G401 (cell line): ENCODE results near the gene KLK4. TPM values are rescaled to one million over a fixed set of nuclear protein-coding genes. Genes with fewer than 3 reads are reported as not detected.

Experiments
- DNase-seq: peaks from one replicate; pipeline ENCODE4 v3.0.0-alpha.2; 2015; ENCODE audit warnings: low spot score
- in situ Hi-C: cut with HindIII; loops from 2 replicates; pipeline ENCODE4 v1.10.0; 2016; ENCODE audit warnings: low sequenced_read_pairs, mixed read lengths
- total RNA-seq: library from RNA; depleted of rRNA; stranded (reverse); fragments of >200 nt; shearing (Covaris generic); gene quantifications from 2 replicates; pipeline ENCODE4 v1.2.3, GENCODE V29; 2014

KLK4 gene
- total RNA-seq, 1 experiment from 2014 or later, result not detected

DNA sequence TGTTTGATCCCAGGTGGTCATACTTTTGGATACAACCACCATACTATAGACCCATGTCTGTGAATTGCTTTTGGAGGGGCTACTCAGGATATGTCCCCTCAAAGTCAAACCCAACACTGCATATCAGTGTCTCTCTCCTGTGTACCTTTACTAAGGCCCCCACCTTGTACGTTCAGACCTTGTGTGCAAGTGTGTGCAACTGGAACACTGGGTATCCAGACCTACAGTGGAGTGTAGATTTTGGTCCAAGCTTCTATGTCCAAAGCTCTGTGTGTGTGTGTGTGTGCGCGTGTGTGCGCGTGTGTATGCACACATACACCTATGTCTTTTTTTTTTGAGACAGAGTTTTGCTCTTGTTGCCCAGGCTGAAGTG lies 20.0 kb downstream of the KLK4 start:
- in situ Hi-C loops, result no loop called here
- DNase-seq, result no peak

DNA sequence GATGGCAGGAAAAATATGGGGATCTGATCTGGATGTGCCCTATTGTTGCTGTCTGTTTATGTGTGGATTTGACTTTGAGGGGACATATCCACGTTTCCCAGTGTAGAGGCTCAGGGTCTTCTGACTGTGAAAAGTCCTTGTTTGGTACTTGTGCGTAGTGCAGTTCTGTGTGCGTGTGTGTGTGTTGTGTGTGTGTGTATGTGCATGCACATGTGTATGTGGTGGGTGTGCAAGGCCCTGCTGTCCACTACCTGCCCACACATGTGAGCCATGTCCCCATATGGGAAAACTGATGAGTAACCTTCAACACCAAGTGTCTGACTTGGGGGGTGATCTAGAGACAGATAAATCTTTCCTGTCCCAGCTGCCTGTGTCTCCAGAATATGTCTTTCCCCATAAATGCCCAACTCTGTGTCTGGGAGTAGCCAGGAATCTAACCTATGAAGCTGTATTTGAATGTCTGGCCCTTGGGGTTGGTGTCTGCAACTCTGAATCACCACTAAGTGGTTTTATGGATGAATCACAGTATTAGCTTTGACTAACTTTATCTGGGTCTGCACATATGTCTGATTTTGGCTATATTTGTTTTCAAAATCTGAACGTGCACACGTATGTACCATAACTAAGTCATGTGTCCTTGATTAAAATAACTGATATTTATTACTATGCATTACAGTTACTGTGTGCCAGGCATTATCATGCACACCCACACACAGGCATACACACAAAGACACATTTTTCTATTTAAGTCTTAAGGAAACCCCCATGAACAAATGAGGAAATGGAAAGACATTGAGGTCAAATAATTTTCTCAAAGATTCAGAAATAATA lies 20.6 kb downstream of the KLK4 start:
- no peak for DNase-seq
- in situ Hi-C loops, result no loop called here

DNA sequence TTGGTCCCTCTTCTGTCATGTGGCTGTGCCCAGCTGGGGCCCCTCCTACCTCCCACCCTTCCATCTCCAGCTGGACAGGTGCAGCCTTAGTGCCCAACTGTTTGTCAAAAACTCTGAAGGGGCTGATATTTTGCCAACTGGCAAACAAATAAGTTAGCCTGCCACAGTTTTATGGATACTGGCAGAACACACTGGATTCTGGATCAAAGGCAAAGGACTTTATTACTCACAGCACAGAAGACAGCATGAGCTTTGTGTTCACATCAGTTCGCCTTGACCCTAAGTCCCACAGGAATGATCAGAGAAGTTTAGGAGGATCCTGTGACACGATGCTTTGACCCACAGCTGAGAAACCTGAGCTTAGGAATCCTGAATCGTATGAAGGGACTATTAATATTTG lies 21.6 kb downstream of the KLK4 start:
- in situ Hi-C loops, result no loop called here

DNA sequence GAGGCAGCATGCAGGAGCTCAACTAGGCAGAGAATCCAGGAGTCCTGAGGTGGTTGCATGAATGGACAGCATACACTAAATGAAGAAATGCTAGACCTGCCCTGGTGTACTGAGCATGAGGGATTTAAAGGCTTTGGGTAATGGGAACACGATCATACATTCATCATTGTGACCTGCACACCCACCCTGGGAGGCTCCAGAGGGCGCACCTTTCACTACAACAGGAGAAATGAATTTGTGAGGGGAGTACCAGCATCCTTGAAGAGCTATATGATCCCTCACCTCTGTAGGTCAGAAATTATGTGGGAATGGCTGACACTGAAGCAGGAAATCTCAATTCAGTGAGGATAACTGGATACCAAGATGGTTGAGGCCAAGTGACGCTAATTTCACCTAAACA lies 29.0 kb downstream of the KLK4 start:
- in situ Hi-C loops, result no loop called here
- DNase-seq, result no peak

More for the DNA sequence above, 21.6 kb downstream of the KLK4 start:
- no peak for DNase-seq

DNA sequence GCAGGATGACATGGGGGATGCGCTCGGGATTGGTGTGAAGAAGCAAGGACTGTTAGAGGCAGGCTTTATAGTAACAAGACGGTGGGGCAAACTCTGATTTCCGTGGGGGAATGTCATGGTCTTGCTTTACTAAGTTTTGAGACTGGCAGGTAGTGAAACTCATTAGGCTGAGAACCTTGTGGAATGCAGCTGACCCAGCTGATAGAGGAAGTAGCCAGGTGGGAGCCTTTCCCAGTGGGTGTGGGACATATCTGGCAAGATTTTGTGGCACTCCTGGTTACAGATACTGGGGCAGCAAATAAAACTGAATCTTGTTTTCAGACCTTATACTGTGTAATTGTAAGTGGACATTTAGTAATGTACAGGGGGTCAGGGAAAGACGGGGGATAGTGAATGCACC lies 31.0 kb downstream of the KLK4 start:
- in situ Hi-C loops, result no loop called here
- no peak for DNase-seq

DNA sequence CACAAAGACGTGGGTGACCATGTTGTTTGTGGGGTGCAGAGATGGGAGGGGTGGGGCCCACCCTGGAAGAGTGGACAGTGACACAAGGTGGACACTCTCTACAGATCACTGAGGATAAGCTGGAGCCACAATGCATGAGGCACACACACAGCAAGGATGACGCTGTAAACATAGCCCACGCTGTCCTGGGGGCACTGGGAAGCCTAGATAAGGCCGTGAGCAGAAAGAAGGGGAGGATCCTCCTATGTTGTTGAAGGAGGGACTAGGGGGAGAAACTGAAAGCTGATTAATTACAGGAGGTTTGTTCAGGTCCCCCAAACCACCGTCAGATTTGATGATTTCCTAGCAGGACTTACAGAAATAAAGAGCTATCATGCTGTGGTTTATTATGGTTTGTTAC lies 32.3 kb downstream of the KLK4 start:
- DNase-seq, result no peak
- in situ Hi-C loops, result no loop called here

DNA sequence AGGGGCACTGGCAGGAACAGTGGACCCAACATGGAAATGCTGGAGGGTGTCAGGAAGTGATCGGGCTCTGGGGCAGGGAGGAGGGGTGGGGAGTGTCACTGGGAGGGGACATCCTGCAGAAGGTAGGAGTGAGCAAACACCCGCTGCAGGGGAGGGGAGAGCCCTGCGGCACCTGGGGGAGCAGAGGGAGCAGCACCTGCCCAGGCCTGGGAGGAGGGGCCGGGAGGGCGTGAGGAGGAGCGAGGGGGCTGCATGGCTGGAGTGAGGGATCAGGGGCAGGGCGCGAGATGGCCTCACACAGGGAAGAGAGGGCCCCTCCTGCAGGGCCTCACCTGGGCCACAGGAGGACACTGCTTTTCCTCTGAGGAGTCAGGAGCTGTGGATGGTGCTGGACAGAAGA lies 33.9 kb downstream of the KLK4 start:
- DNase-seq, result no peak
- in situ Hi-C loops, result no loop called here

DNA sequence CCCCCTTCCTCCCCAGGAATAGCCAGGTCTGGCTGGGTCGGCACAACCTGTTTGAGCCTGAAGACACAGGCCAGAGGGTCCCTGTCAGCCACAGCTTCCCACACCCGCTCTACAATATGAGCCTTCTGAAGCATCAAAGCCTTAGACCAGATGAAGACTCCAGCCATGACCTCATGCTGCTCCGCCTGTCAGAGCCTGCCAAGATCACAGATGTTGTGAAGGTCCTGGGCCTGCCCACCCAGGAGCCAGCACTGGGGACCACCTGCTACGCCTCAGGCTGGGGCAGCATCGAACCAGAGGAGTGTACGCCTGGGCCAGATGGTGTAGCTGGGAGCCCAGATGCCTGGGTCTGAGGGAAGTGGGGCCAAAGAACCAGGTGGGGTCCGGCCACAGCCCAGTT lies 34.7 kb downstream of the KLK4 start:
- in situ Hi-C loops, result no loop called here
- DNase-seq, result no peak

DNA sequence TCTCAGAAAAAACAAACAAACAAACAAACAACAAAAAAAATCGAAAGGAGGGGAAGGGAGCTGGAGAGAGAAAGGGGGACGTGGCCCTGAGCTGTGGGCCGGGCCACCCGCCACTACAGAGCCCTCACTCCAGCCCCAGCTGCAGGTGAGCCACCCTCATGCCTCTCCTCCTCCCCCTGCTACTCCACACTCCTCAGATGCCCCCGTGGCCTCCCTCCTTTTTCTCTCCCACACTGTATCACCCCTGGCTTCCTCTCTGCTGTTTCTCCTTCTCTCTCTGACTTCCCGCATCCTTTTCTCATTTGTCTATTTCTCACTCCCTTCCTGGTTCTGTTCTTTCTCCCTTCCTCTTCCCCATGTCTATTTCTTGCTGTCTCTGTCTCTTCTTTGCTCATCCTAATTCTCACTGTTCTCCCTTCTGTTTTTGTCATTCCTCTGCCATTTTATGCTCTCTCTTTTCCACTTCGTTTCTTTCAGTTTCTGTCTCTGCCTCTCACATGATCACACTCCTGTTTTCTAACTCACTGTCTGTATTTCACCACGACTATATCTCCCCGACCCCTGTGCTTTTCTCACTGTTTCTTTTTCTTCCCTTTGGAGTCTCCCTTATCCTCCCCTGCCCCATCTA lies 35.3 kb downstream of the KLK4 start:
- DNase-seq, result no peak
- in situ Hi-C loops, result no loop called here

DNA sequence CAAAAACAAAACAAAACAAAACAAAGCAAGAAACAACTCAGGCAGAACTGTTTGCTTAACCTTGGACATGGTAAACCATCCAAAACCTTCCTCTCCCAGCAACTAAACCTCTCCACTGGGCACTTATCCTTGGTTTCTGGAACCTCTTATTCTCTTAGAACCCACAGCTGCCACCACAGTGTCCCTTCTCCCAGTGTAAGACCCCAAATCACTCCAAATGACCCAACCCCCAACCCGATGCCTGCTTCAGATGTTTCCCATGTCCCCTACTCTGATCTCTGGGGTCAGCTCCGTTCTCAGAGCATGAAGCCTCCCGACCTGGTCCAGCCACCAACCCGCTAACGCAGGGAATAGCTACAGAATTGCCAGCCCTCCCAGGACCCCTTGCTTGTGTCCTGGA lies 37.0 kb downstream of the KLK4 start:
- DNase-seq, result no peak
- in situ Hi-C loops, result no loop called here

DNA sequence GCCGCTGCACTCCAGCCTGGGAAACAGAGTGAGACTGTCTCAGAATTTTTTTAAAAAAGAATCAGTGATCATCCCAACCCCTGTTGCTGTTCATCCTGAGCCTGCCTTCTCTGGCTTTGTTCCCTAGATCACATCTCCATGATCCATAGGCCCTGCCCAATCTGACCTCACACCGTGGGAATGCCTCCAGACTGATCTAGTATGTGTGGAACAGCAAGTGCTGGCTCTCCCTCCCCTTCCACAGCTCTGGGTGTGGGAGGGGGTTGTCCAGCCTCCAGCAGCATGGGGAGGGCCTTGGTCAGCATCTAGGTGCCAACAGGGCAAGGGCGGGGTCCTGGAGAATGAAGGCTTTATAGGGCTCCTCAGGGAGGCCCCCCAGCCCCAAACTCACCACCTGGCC lies 38.1 kb downstream of the KLK4 start, which contains the start of gene KLK2:
Gene KLK2 (plus strand): TSS at position 384 of the 400 bp plus-strand sequence. CDS start 35 bp downstream, outside the sequence.
- in situ Hi-C loops, result no loop called here
- no peak for DNase-seq

DNA sequence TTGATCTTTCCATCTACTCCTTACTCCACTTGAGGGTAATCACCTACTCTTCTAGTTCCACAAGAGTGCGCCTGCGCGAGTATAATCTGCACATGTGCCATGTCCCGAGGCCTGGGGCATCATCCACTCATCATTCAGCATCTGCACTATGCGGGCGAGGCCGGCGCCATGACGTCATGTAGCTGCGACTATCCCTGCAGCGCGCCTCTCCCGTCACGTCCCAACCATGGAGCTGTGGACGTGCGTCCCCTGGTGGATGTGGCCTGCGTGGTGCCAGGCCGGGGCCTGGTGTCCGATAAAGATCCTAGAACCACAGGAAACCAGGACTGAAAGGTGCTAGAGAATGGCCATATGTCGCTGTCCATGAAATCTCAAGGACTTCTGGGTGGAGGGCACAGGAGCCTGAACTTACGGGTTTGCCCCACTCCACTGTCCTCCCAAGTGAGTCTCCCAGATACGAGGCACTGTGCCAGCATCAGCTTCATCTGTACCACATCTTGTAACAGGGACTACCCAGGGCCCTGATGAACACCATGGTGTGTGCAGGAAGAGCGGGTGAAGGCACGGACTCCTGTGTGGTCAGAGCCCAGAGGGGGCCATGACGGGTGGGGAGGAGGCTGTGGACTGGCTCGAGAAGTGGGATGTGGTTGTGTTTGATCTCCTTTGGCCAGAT lies 40.6 kb downstream of the KLK4 start:
- DNase-seq, result no peak
- in situ Hi-C loops, result no loop called here

DNA sequence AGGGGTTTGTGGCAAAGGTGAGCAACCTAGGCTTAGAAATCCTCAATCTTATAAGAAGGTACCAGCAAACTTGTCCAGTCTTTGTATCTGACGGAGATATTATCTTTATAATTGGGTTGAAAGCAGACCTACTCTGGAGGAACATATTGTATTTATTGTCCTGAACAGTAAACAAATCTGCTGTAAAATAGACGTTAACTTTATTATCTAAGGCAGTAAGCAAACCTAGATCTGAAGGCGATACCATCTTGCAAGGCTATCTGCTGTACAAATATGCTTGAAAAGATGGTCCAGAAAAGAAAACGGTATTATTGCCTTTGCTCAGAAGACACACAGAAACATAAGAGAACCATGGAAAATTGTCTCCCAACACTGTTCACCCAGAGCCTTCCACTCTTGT lies 41.7 kb downstream of the KLK4 start:
- in situ Hi-C loops, result no loop called here
- no peak for DNase-seq

DNA sequence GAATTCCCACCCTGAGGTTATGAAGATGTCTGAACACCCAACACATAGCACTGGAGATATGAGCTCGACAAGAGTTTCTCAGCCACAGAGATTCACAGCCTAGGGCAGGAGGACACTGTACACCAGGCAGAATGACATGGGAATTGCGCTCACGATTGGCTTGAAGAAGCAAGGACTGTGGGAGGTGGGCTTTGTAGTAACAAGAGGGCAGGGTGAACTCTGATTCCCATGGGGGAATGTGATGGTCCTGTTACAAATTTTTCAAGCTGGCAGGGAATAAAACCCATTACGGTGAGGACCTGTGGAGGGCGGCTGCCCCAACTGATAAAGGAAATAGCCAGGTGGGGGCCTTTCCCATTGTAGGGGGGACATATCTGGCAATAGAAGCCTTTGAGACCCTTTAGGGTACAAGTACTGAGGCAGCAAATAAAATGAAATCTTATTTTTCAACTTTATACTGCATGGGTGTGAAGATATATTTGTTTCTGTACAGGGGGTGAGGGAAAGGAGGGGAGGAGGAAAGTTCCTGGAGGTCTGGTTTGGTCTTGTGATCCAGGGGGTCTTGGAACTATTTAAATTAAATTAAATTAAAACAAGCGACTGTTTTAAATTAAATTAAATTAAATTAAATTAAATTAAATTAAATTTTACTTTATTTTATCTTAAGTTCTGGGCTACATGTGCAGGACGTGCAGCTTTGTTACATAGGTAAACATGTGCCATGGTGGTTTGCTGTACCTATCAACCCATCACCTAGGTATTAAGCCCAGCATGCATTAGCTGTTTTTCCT lies 49.5 kb downstream of the KLK4 start:
- DNase-seq, result no peak
- in situ Hi-C loops, result no loop called here

DNA sequence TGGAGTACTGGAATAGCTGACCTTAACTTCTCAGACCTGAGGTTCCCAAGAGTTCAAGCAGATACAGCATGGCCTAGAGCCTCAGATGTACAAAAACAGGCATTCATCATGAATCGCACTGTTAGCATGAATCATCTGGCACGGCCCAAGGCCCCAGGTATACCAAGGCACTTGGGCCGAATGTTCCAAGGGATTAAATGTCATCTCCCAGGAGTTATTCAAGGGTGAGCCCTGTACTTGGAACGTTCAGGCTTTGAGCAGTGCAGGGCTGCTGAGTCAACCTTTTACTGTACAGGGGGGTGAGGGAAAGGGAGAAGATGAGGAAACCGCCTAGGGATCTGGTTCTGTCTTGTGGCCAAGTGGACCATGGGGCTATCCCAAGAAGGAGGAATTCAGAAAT lies 50.2 kb downstream of the KLK4 start:
- DNase-seq, result no peak
- in situ Hi-C loops, result no loop called here

DNA sequence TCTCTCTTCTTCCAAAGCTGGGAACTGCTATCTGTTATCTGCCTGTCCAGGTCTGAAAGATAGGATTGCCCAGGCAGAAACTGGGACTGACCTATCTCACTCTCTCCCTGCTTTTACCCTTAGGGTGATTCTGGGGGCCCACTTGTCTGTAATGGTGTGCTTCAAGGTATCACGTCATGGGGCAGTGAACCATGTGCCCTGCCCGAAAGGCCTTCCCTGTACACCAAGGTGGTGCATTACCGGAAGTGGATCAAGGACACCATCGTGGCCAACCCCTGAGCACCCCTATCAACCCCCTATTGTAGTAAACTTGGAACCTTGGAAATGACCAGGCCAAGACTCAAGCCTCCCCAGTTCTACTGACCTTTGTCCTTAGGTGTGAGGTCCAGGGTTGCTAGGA lies 51.3 kb downstream of the KLK4 start:
- no peak for DNase-seq
- in situ Hi-C loops, result no loop called here

DNA sequence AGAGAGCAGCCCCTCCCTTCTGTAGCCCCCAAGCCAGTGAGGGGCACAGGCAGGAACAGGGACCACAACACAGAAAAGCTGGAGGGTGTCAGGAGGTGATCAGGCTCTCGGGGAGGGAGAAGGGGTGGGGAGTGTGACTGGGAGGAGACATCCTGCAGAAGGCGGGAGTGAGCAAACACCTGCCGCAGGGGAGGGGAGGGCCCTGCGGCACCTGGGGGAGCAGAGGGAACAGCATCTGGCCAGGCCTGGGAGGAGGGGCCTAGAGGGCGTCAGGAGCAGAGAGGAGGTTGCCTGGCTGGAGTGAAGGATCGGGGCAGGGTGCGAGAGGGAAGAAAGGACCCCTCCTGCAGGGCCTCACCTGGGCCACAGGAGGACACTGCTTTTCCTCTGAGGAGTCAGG lies 52.3 kb downstream of the KLK4 start:
- no peak for DNase-seq
- in situ Hi-C loops, result no loop called here

DNA sequence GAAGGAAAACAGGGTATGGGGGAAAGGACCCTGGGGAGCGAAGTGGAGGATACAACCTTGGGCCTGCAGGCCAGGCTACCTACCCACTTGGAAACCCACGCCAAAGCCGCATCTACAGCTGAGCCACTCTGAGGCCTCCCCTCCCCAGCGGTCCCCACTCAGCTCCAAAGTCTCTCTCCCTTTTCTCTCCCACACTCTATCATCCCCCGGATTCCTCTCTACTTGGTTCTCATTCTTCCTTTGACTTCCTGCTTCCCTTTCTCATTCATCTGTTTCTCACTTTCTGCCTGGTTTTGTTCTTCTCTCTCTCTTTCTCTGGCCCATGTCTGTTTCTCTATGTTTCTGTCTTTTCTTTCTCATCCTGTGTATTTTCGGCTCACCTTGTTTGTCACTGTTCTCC lies 53.8 kb downstream of the KLK4 start:
- DNase-seq, result no peak

More for the DNA sequence above, 53.8 kb downstream of the KLK4 start:
- in situ Hi-C loops, result no loop called here
